Right lung (tissue), 5 donors: ENCODE data around the gene CAMK2G. TPM values are rescaled to one million over a fixed set of nuclear protein-coding genes. Genes with fewer than 3 reads are reported as not detected.

ENCODE experiments used
- DNase-seq, 2 donors: peaks; one replicate each; pipeline ENCODE4 v3.0.0-alpha.2; 2013
- polyA plus RNA-seq, 5 donors: library from polyadenylated mRNA; unstranded; fragments of 120-200 nt; gene quantifications; one replicate each; pipeline versions ENCODE4 v1.2.1 to v1.2.3, GENCODE V29; 2013; ENCODE audit warnings: inconsistent platforms in 1 of 5, low replicate concordance in 1 of 5; ENCODE audit not compliant: insufficient read length in 5 of 5, insufficient read depth in 1 of 5

The CAMK2G gene
- polyA plus RNA-seq, 5 donors: 30.7 to 41.4 (median 34.7) TPM

- no peak for DNase-seq
Observed at GRCh38 chr10:73881221-73881919, 7.0 kb upstream of the CAMK2G start.

GRCh38 chr10:73879296-73880173, 5.2 kb upstream of the CAMK2G start:
- DNase-seq: peak; percentile 64 to 68

DNA sequence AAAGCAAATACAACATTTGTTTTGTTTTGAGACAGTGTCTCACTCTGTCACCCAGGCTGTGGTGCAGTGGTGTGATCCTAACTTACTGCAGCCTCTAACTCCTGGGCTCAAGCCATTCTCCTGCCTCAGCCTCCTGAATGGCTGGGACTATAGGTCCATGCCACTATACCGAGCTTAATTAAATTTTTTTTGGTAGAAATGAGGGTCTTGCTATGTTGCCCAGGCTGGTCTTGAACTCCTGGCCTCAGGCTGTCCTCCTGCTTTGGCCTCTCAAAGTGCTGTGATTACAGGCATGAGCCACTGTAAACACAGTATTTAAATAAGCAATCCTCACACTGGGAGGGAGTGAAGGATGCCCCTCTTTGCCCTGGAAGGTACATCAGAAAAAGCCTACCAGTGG, 4.0 kb upstream of the CAMK2G start:
- no peak for DNase-seq

DNA sequence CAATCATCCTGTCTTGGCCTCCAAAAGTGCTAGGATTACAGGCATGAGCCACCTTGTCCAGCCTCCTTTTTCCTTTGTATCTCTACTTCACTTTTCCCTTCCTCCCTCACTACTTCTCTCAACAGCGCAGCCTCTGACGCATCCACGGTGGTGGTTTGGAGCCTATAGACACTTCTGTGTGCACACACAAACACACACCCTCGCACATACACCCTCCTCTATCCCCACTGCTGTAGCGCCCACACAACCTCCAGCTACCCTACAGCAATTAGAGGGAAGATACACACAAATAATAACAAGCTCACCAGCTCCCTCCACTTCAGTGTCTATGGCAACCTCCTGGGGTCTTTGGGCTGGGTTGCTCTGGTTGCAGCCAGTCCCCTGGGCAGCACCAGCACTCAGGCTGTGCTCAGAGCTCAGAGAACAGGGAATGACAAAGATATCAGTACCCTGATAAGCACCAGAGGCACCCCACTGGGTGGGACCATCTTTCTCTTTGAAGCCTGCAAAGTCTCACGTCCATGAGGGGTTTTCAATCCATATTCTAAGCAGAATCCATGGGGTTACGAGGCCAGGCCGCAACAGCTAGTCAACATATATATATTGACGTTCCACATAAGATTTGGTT, 3.3 kb upstream of the CAMK2G start:
- DNase-seq: no peak

GRCh38 chr10:73876971-73877370, 2.6 kb upstream of the CAMK2G start:
- no peak for DNase-seq

GRCh38 chr10:73876566-73876965, 2.2 kb upstream of the CAMK2G start:
- DNase-seq: no peak

- no peak for DNase-seq
Observed at GRCh38 chr10:73876157-73876556, 1.8 kb upstream of the CAMK2G start.

DNA sequence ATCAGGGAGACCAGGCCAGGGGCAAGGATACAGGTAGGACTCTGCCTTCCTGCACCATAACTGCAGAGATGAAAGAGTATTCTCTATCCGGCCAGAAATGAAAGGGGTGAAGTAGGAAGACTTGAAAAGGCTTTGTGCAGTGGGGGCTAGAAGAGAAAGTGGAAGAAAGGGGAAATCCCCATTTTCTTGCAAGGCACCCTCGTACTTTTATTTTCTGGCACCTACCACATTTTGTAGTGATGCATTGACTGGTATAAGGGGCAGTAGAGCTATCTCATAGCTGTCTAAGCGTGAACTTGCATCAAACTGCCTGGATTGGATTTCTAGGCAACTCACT, 752 bp upstream of the CAMK2G start:
- no peak for DNase-seq

DNA sequence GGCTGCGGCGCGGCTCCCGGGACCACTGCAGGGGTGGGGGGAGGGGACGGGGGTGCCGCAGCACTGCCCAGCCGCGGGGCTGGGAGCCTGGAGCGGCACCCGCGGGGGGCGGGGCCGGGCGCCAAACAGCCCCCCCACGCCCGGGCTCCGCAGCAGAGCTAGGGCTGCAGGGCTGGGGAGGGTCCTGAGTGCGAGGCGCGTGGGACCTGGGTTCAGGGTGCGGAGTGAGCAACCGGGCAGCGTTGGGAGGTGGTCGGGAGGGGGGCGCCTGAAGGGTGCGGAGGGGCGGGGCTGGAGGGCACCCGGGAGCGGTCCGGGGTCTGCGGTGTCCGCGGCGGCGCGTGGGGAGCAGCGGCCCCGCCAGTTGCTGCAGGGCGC, 528 bp downstream of the CAMK2G start:
- no peak for DNase-seq

- DNase-seq: no peak
Observed at GRCh38 chr10:73873142-73873837, 1.1 kb downstream of the CAMK2G start.

- DNase-seq: no peak
Observed at GRCh38 chr10:73872190-73872710, 2.1 kb downstream of the CAMK2G start.

DNA sequence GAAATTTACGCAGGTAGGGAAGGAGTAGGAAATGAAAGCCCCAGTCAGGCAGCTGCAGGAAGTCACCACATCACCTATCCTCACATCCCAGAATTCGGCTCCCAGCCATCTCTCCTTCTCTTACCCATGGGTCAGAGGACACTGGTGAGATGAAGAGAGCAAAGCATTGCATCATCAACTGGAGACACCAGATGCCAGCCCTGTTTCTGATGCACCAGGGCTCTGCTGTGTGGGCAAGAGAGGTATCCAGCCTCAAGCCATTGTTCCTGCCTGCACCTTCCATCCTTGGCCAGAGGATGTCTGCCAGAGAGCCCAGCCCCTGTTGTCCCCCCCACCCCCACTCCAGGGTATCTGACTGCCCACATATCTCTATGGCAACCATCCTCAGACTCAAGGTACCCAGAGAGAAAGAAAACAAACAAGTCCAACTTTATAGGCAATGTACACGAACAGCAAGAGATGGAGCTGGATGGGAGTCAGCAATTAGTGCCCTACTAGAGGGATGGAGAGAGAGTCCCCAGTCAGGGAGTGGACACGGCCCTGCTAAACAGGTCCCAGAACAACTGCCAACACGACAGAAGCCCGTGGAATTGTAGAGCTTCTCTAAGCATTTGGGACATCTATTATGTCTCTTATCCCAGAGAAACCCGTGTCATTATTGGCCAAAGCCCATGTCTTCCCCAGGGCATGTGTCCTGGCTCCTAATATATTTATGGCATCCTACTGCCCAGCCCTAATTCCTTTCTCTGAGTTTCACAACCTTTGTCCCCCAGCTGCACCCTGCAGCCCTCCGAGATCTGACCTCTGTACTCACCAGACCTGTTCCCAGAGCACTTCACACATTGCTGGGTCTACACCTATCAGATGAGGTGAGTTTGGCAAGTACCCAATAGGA, 2.8 kb downstream of the CAMK2G start:
- DNase-seq: no peak

GRCh38 chr10:73868655-73869195, 5.6 kb downstream of the CAMK2G start:
- no peak for DNase-seq

GRCh38 chr10:73867871-73868631, 6.3 kb downstream of the CAMK2G start:
- DNase-seq: no peak

GRCh38 chr10:73867126-73867807, 7.1 kb downstream of the CAMK2G start:
- DNase-seq: no peak

DNA sequence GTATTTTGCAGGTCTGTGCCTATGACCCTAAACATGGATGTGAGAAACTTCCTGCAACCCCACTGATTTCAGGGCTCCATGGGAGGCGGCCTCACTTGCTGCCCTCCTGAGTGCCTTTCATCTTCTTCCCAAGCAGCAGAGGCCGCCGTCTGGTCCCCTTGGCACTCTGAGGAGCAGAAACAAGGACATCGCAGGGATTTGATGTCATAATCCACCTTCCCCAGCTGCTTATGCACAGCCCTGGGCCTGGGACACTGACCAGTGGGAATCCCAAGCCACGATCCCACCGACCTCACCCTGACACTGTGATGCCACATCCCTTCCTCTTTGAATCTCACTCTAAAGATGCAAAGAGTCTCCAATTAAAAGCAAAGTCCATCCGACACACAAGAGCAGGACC, 7.7 kb downstream of the CAMK2G start:
- DNase-seq: no peak

DNA sequence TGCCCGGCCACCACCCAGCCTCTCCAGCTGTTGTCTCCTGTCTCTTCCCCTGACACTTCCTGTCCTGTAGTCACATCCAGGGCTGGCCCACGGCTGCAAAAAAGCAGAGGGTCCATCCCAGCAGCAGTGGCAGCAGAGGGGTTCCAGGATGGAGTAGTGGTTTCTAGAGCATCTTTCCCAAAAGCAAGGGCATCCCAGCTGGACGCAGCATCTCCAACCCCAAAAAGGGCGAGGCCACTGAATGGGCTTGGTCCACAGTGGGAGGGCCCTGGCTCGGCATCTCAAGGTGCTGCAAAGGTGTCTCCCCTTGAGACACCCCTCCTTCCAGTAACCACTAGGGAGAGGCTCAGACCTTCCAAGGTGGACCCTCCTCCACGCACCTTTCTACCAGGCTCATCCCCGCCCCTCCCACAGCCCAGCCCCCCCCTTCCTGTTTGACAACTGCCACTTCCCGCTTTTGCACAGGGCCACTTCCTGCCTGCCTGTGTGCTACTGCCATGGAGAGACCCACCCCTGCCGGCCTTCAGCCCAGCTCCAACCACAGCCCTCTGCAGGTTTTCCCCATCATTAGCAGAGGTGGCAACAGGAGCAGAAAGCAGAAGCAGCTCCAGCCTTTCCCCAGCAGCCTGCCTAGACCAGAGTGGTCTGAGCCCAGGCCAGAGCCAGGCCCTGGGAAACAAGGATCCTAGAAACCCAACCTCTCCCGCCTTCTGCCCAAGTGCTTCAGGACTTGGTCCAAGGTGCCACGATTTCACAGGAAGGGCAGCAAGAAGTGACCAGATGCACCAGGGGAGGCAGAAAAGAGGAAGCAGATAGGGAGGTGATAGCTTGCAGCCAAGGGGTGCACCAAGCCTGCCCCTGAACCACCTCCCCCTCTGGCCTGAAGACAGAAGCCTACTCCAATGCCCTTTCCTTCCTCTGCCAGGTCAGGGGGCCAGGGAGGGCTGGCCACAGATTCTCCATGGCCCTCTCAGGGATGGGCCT, 8.6 kb downstream of the CAMK2G start:
- no peak for DNase-seq

GRCh38 chr10:73865107-73865458, 9.3 kb downstream of the CAMK2G start:
- no peak for DNase-seq
